A673 (cell line): ENCODE results near the gene U2AF1L4.

Source experiments
- CTCF ChIP-seq: fragments of 300-800, 200-600 bp; sonication (generic); conservative IDR thresholded peaks from 2 replicates; pipeline ENCODE4 v1.5.1; 2017; ENCODE audit warnings: low read depth, mild to moderate bottlenecking, antibody characterized with exemption, low read length, moderate library complexity, mixed read lengths
- EZH2 ChIP-seq: fragments of 200-600 bp; sonication (generic); IDR thresholded peaks from 2 replicates; pipeline ENCODE4 v1.6.1; 2017; ENCODE audit warnings: borderline replicate concordance, low read depth, mild to moderate bottlenecking, mixed read lengths, antibody characterized with exemption, low read length; ENCODE audit not compliant: poor library complexity, severe bottlenecking

- TF ChIP-seq CTCF (no peak), EZH2 (no peak)
These were observed 49.3 kb downstream of the U2AF1L4 start for GRCh38 chr19:35695895-35696422.
